ENCODE data around the gene NDUFB8.

- TF ChIP-seq CTCF (IDR thresholded peaks at IDR 0.05) (no peak), POLR2A (IDR thresholded peaks at IDR 0.05) (no peak)
These were observed 5.1 kb upstream of the NDUFB8 start for GRCh38 chr10:100534726-100535125.
